HUES64 (cell line): ENCODE measurements around the gene VPS9D1.
A peak's percentile ranks its signal among the peaks of the same experiment; 100 is the strongest.

Experiments
- H3K27ac ChIP-seq: 2 replicates; pipeline ENCODE4 v1.7.0; 2013; ENCODE audit warnings: low read depth, low read length, inconsistent platforms
- H3K27me3 ChIP-seq: 2 replicates; pipeline ENCODE4 v1.6.1; 2013; ENCODE audit warnings: mild to moderate bottlenecking, low read length; ENCODE audit not compliant: insufficient read depth
- H3K36me3 ChIP-seq: 2 replicates; pipeline ENCODE4 v1.6.1; 2013; ENCODE audit warnings: mild to moderate bottlenecking, low read length; ENCODE audit not compliant: insufficient read depth
- H3K4me1 ChIP-seq: 2 replicates; pipeline ENCODE4 v1.6.1; 2013; ENCODE audit warnings: mild to moderate bottlenecking, low read length, moderate library complexity; ENCODE audit not compliant: insufficient read depth
- H3K4me3 ChIP-seq: 2 replicates; pipeline ENCODE4 v1.5.1; 2013; ENCODE audit warnings: mild to moderate bottlenecking, low read length, moderate library complexity
- H3K9ac ChIP-seq: 2 replicates; pipeline ENCODE4 v1.6.1; 2013; ENCODE audit warnings: mild to moderate bottlenecking, low read depth, low read length
- H3K9me3 ChIP-seq: 2 replicates; pipeline ENCODE4 v1.6.1; 2013; ENCODE audit warnings: low read depth, low read length; ENCODE audit not compliant: insufficient read depth
- WGBS: fragments of 150-250, 120-280 bp; methylation state at CpG from one replicate; pipeline ENCODE4 v1.1.7; 2013; ENCODE audit warnings: missing lambda C conversion rate; 5-methylcytosine and 5-hydroxymethylcytosine counted together

Gene VPS9D1

DNA sequence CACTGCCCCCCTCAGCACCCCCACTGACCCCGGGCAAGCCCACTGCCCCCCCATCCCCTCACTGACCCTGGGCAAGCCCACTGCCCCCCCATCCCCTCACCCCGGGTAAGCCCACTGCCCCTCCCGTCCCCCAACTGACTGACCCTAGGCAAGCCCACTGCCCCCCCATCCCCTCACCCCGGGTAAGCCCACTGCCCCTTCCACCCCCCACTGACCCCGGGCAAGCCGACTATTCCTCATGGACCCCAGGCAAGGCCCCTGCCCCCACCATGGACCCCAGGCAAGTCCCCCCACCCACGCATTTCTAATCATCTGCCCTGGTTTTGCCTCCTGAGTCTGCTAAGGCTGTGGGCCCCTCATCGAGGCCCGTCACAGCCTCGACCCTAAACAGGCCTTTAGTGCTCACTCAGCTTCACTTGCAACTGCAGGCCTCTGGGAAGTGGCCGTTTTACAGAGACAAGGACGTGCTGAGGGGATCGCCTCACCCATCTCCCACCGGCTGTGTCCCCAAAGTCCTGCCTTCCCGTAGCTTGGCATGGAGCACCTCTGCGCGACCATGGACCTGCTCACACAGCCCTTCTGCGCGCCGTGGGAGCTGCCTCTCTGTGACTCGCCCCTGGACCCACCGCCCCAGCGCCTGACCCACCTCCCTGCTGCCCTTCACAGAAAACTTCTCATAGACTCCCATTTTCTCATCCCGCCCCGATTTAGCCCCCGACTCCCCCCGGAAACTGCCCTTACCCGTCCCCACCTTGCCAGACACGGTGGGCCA, 3.6 kb downstream of the VPS9D1 start:
- Histone ChIP-seq H3K27me3 (peaks cover 22% of the 10 kb centered on the region), H3K4me1 (no peaks in the 10 kb centered on the region), H3K27ac (no peak overlapping the region), H3K9ac (no peak overlapping the region), H3K9me3 (no peaks in the 10 kb centered on the region), H3K36me3 (peaks cover 5% of the 10 kb centered on the region), H3K4me3 (no peak overlapping the region)
- 94% methylated on average over 27 of the region's 29 CpGs for WGBS

DNA sequence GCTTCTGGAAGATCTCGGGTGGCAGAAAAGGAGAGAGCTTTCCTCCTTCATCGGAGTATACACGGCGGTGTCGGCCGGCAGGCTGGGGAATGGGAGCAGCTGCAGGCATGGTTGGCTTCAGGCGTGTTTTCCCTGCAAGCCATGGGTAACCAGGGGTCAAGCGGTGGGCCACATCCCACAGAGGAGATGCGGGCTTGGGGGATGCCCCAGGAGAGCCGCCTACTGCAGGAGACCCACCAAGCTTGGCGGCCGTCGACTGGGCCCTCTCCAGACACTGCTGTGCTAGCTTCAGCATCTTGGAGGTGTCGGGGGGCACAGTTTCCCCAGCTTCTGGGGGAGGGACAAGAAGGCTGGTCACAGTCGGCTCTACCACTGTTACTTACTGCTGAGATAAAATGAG, 4.2 kb downstream of the VPS9D1 start:
- peaks cover 18% of the 10 kb centered on the region for H3K27me3 ChIP-seq
- no peak overlapping the region for H3K4me3 ChIP-seq
- 94% methylated on average over 15 of the region's 15 CpGs for whole genome bisulfite sequencing
- no peak overlapping the region for H3K27ac ChIP-seq
- H3K9ac ChIP-seq, result no peak overlapping the region
- H3K4me1 ChIP-seq, result no peaks in the 10 kb centered on the region
- H3K36me3 ChIP-seq, result peaks cover 5% of the 10 kb centered on the region
- no peaks in the 10 kb centered on the region for H3K9me3 ChIP-seq

DNA sequence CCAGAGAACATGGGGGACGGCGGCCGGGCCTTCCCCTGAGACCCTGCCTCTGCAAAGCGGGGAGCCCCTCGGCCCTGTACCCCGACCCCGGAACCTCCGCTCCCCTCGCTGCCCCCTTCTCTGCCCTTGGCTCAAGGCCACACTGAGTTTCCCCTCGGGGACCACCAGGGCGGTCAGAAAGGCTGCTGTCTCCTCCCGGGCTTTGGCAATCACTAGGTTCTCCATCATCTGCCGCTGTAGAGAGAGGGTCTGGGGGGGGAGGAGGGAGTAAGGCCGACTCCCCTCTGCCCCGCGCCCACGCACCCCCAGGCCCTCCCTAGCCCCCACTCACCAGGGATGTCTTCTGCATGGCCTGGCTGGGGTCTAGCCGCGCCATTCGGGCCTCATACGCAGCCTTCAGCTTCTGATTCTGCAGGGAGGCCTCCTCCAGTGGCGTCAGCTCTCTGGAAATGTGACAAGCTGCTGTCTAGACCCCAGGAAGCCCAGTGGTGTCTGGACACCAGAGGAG, 8.4 kb downstream of the VPS9D1 start:
- peak overlapping the region; percentile 65; the same call in 1 of the 2 replicates for H3K27ac ChIP-seq
- no peaks in the 10 kb centered on the region for H3K27me3 ChIP-seq
- 14% methylated on average over 22 of the region's 22 CpGs for WGBS
- H3K36me3 ChIP-seq, result peaks cover 5% of the 10 kb centered on the region
- peak overlapping the region; percentile 90 for H3K9ac ChIP-seq
- no peaks in the 10 kb centered on the region for H3K9me3 ChIP-seq
- H3K4me3 ChIP-seq, result peak overlapping the region; percentile 92
- peaks cover 7% of the 10 kb centered on the region; the same call in 1 of the 2 replicates for H3K4me1 ChIP-seq

GRCh38 chr16:89711601-89712273, 9.0 kb downstream of the VPS9D1 start:
- peak overlapping the region; percentile 65; the same call in 1 of the 2 replicates for H3K27ac ChIP-seq
- H3K4me1 ChIP-seq, result peaks cover 7% of the 10 kb centered on the region; the same call in 1 of the 2 replicates
- peak overlapping the region; percentile 90 for H3K9ac ChIP-seq
- H3K9me3 ChIP-seq, result no peaks in the 10 kb centered on the region
- H3K27me3 ChIP-seq, result no peaks in the 10 kb centered on the region
- H3K36me3 ChIP-seq, result peaks cover 5% of the 10 kb centered on the region
- WGBS, result 10% methylated on average over 42 of the region's 48 CpGs
- peak overlapping the region; percentile 92 for H3K4me3 ChIP-seq

GRCh38 chr16:89710709-89711564, 9.8 kb downstream of the VPS9D1 start:
- Histone ChIP-seq H3K4me3 (no peak overlapping the region), H3K27me3 (no peaks in the 10 kb centered on the region), H3K9ac (no peak overlapping the region), H3K36me3 (peaks cover 5% of the 10 kb centered on the region), H3K27ac (no peak overlapping the region; the same call in 1 of the 2 replicates), H3K4me1 (peaks cover 7% of the 10 kb centered on the region; the same call in 1 of the 2 replicates), H3K9me3 (no peaks in the 10 kb centered on the region)
- 93% methylated on average over 61 of the region's 63 CpGs for WGBS

DNA sequence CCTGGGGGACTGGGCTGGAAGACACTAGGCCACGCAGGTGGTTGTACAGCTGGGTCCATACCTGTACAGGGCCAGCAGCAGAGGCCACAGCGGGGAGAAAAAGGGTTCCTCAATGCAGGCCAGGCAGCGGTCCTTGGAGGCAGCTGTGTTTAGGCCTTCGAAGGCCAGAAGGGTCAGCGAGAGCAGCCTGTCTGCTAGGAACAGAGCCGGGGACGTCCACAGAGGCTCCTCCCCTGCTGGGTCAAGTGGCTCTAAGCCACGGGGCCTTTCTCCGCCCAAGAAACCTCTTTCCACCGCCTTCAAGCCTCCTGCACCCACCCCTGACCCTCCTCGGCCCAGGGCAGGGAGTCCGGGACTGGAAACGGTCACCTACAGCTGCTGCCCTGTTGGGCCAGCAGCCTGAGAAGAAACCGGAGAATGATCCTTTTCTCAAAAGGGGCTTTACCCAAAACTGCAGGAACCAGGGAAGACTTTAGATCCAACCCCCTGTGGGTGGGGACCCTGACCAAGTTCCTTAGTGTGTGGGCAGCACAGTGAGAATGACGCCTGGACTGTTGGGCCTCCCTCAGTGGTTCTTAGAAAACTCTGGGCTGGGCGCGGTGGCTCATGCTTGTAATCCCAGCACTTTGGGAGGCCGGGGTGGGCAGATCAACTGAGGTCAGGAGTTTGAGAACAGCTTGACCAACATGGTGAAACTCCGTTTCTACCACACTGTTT, 10.8 kb downstream of the VPS9D1 start:
- Histone ChIP-seq H3K9me3 (no peaks in the 10 kb centered on the region), H3K9ac (no peak overlapping the region), H3K36me3 (peaks cover 5% of the 10 kb centered on the region), H3K4me1 (peaks cover 7% of the 10 kb centered on the region; the same call in 1 of the 2 replicates), H3K4me3 (no peak overlapping the region), H3K27ac (0 out of 2 replicates have a peak overlapping the region, but pooled peaks have one; percentile 68), H3K27me3 (no peaks in the 10 kb centered on the region)
- 88% methylated on average over 19 of the region's 19 CpGs for WGBS

DNA sequence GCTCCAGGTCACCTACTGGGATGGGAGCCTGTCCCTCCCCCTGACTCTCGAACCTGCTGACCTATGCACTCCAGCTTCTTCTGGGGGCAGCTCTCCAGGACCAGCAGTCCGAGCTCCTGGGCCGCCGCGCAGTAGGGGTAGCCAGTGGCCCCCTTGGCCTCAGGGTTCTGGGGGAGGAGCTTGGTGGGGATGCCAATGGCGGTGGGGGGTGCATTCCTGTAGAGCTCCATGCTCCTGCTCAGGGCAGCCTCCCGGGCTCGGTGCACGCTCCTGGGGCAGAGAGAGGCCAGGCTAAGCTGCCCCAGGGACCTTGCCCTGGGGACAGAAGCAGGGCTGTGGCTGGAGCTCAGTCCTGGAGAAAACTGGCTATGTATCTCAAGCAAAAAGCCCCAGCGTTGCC, 11.5 kb downstream of the VPS9D1 start:
- Histone ChIP-seq H3K9ac (no peak overlapping the region), H3K9me3 (no peaks in the 10 kb centered on the region), H3K4me1 (peaks cover 7% of the 10 kb centered on the region; the same call in 1 of the 2 replicates), H3K27ac (0 out of 2 replicates have a peak overlapping the region, but pooled peaks have one; percentile 68), H3K27me3 (no peaks in the 10 kb centered on the region), H3K36me3 (peaks cover under 1% of the 10 kb centered on the region; the same call in 1 of the 2 replicates), H3K4me3 (no peak overlapping the region)
- WGBS, result 67% methylated on average over 10 of the region's 10 CpGs

GRCh38 chr16:89708481-89708931, 12.2 kb downstream of the VPS9D1 start:
- Histone ChIP-seq H3K27me3 (no peaks in the 10 kb centered on the region), H3K27ac (no peak overlapping the region), H3K9ac (no peak overlapping the region), H3K4me3 (no peak overlapping the region), H3K4me1 (peaks cover 7% of the 10 kb centered on the region; the same call in 1 of the 2 replicates), H3K9me3 (no peaks in the 10 kb centered on the region), H3K36me3 (no peaks in the 10 kb centered on the region)
- WGBS, result 96% methylated on average over 19 of the region's 19 CpGs

GRCh38 chr16:89707695-89708094, 13.0 kb downstream of the VPS9D1 start:
- Histone ChIP-seq H3K4me3 (no peak overlapping the region), H3K9me3 (no peaks in the 10 kb centered on the region), H3K27me3 (peaks cover 3% of the 10 kb centered on the region; the same call in 1 of the 2 replicates), H3K9ac (no peak overlapping the region), H3K36me3 (no peaks in the 10 kb centered on the region), H3K27ac (no peak overlapping the region), H3K4me1 (peaks cover 7% of the 10 kb centered on the region; the same call in 1 of the 2 replicates)
- 93% methylated on average over 9 of the region's 9 CpGs for WGBS
